ENCODE measurements around the gene FOSL1.

- TF ChIP-seq CTCF (IDR thresholded peaks at IDR 0.05), result no peak
- no peak for TF ChIP-seq POLR2A (IDR thresholded peaks at IDR 0.05)
Observed at GRCh38 chr11:65852508-65853245, 47.5 kb downstream of the FOSL1 start.

Data from heart left ventricle (tissue), 13 donors.